Measurements from ENCODE around the gene CADM2.

Gene CADM2

DNA sequence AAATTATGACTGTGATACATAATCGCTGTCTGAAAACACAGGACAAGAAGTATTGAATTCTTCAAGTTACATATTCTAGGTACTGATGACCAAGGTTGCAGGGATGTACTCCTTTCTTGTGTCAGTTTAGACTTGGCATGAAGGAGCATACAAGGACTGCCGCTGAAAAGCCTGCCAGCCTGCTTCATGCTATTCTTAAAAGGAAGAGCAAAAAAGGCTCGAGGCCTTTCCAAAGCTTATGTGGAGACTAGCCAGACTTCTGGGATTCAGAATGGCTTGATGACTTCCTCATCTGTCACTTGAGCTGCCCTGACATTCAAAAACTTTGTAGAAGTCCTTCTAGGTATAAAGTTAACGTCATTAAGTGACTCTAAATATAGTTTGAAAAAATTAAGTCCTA is 92.0 kb downstream of the CADM2 start:
- no peak for DNase-seq (ENCODE audit: low read depth)
- H3K4me3 ChIP-seq (ENCODE audit: control insufficient read depth, low read depth, low read length): no peak overlapping the region
- TF ChIP-seq, protein P1, sequence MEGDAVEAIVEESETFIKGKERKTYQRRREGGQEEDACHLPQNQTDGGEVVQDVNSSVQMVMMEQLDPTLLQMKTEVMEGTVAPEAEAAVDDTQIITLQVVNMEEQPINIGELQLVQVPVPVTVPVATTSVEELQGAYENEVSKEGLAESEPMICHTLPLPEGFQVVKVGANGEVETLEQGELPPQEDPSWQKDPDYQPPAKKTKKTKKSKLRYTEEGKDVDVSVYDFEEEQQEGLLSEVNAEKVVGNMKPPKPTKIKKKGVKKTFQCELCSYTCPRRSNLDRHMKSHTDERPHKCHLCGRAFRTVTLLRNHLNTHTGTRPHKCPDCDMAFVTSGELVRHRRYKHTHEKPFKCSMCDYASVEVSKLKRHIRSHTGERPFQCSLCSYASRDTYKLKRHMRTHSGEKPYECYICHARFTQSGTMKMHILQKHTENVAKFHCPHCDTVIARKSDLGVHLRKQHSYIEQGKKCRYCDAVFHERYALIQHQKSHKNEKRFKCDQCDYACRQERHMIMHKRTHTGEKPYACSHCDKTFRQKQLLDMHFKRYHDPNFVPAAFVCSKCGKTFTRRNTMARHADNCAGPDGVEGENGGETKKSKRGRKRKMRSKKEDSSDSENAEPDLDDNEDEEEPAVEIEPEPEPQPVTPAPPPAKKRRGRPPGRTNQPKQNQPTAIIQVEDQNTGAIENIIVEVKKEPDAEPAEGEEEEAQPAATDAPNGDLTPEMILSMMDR (conservative IDR thresholded peaks at IDR 0.05; ENCODE audit: control insufficient read depth, insufficient read depth, low read depth, low read length): no peak

DNA sequence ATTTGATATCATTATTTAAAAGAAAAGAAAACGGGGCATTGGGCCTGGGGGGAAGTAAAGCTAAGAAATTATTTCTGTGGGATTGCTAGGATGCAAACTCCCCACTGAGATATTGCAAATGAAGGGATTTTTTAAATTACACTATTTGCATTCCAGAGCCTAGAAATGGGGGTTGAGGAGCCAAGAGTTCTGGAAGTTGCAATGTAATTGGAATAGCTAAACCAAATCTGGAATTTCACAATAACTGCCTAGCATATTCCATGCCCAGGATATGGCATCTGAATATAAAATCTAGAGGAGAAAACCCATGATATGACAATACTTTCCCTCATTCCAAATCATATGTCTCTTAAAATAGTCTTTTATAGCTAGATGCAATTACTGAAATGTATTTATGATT is 93.0 kb downstream of the CADM2 start:
- H3K4me3 ChIP-seq (ENCODE audit: control insufficient read depth, low read depth, low read length): no peak overlapping the region
- no peak for DNase-seq (ENCODE audit: low read depth)
- TF ChIP-seq, protein P1 (conservative IDR thresholded peaks at IDR 0.05; ENCODE audit: control insufficient read depth, insufficient read depth, low read depth, low read length): no peak

DNA sequence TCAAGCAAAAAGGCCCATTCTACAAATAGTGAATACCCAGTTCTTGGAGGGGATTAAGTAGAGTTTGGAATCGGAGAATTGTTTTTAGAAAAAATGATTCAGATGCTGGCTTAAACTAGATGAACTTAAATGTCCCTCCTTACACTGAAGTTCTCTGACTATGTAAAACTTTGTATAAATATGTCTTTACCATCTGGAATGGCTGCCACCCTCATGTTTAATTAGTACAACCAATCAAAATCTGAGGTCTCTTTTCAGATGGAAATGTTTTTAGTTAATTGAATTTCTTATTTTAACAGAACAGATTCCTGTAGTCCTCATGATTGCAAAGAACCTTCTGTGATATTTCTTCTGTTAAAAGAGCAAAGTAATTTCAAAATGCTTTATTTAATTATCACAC is 94.8 kb downstream of the CADM2 start:
- TF ChIP-seq, protein P1 (conservative IDR thresholded peaks at IDR 0.05; ENCODE audit: control insufficient read depth, insufficient read depth, low read depth, low read length): no peak
- DNase-seq (ENCODE audit: low read depth): no peak
- H3K4me3 ChIP-seq (ENCODE audit: control insufficient read depth, low read depth, low read length): no peak overlapping the region

DNA sequence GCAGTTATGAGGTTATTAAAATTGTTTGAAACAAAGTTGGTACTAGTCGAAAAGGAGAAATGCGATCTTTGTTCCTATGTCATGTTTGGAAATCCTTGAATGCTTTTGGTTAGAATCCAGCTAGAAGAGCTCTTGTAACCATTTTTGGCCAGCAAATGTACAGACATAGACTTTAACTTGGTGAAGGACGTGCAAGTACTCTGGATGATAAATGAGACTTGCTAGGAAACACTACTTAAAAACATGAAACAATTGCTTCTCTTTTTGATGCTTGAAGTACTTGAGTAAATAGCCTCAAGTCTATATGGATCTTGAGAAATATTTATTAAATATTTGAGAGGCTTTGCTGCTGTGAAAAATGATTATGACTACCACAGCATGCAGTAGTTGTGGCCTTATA is 95.8 kb downstream of the CADM2 start:
- DNase-seq (ENCODE audit: low read depth): no peak
- TF ChIP-seq, protein P1 (conservative IDR thresholded peaks at IDR 0.05; ENCODE audit: control insufficient read depth, insufficient read depth, low read depth, low read length): no peak
- H3K4me3 ChIP-seq (ENCODE audit: control insufficient read depth, low read depth, low read length): no peak overlapping the region

DNA sequence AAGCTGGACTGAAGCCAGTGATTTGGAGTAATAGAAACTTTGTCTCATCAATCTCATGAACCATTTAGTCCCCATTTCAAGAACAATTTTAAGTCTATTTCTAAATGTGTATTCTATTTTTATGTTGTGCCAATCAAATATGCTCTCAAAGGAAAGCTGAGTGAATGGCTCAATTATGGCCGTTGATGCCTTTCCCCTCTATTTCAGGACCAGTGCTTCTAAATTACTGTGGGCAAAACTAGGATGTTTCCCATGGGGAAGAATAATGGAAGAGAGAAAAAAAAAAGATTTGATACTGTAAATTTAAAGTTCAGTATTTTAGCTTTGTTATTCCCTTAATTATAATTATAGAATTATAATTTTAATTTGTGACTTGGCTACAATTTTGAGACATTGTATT is 110.1 kb downstream of the CADM2 start:
- TF ChIP-seq, protein P1 (conservative IDR thresholded peaks at IDR 0.05; ENCODE audit: control insufficient read depth, insufficient read depth, low read depth, low read length): no peak
- no peak for DNase-seq (ENCODE audit: low read depth)
- H3K4me3 ChIP-seq (ENCODE audit: control insufficient read depth, low read depth, low read length): no peak overlapping the region

DNA sequence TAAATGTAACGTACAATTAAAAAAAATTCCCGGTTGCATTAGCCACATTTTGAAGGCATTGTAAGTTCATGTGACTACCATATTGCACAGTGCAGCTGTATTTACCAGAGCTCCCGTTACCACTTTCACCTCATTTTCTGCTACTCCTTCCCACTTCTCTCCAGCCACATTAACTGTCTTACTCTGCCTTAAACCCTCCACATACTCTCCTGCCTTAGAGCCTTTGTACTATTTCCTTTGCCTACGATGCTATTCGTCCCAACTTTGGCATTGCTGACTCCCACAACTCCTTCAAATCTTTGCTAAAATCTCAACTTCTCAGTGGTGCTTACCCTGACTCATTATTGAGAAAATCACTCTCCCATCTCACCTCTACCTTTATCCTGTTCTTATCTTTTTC is 115.2 kb downstream of the CADM2 start:
- TF ChIP-seq, protein P1 (conservative IDR thresholded peaks at IDR 0.05; ENCODE audit: control insufficient read depth, insufficient read depth, low read depth, low read length): no peak
- DNase-seq (ENCODE audit: low read depth): no peak
- no peak overlapping the region for H3K4me3 ChIP-seq (ENCODE audit: control insufficient read depth, low read depth, low read length)

DNA sequence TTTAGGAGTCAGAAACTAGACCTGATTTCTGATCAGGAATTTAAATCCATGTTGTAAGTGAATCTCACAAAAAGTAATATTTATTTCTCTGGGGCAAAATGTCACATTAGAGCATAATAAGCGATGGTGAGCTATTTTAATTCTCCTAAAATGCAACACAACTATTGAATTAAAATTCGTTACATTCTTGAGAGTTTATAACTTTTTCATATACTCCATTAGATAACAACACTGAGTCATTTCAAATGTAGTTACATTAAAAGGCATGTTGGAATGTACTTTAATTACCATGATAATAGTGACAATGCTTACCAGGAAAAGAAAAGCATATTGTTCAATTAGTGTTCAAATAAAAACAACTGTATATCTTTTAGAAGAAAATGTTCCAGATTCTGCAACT is 116.9 kb downstream of the CADM2 start:
- no peak overlapping the region for H3K4me3 ChIP-seq (ENCODE audit: control insufficient read depth, low read depth, low read length)
- TF ChIP-seq, protein P1 (conservative IDR thresholded peaks at IDR 0.05; ENCODE audit: control insufficient read depth, insufficient read depth, low read depth, low read length): no peak
- DNase-seq (ENCODE audit: low read depth): no peak

All from fibroblast of mammary gland (primary cell).